T-helper 2 cell treated with Interferon-gamma antibody and Interleukin-4, amounts not matched to agents 5 μg/mL and 100 μg/mL, for 36 hours (primary cell): ENCODE measurements around the gene GOLGA6B.
"Not testable (repeated sequence)": the region's sequence is repeated elsewhere in the genome, so short reads cannot be mapped to it uniquely, and the experiment has no call there.

Experiments
- DNase-seq: peaks from one replicate; pipeline ENCODE4 v3.0.0; 2021; ENCODE audit warnings: low spot score
- H3K27ac Mint-ChIP-seq: one replicate; pipeline ENCODE4 v1.8.0; 2021; ENCODE audit warnings: mild to moderate bottlenecking, mixed read lengths
- H3K27me3 Mint-ChIP-seq: one replicate; pipeline ENCODE4 v1.8.0; 2021; ENCODE audit warnings: low read depth, mixed read lengths
- H3K36me3 Mint-ChIP-seq: one replicate; pipeline ENCODE4 v1.8.0; 2021; ENCODE audit warnings: low read depth, mixed read lengths
- H3K4me1 Mint-ChIP-seq: one replicate; pipeline ENCODE4 v1.8.0; 2021; ENCODE audit warnings: low read depth, mixed read lengths
- H3K4me3 Mint-ChIP-seq: one replicate; pipeline ENCODE4 v1.8.0; 2022; ENCODE audit warnings: mild to moderate bottlenecking, moderate library complexity, mixed read lengths
- H3K9me3 Mint-ChIP-seq: one replicate; pipeline ENCODE4 v1.8.0; 2021; ENCODE audit warnings: mixed read lengths

The GOLGA6B gene

GRCh38 chr15:72685925-72686794 is 31.7 kb downstream of the GOLGA6B start, which contains the start of the genes BBS4 and HIGD2B:
TSS of gene BBS4 (plus strand) at chr15:72686207. CDS start at chr15:72686228, 21 bp downstream.
TSS of gene HIGD2B (minus strand) at chr15:72686182. CDS start at chr15:72676374, 9,808 bp downstream.
- H3K27me3 Mint-ChIP-seq: peaks cover under 1% of the 10 kb centered on the region
- no peaks in the 10 kb centered on the region for H3K9me3 Mint-ChIP-seq
- H3K36me3 Mint-ChIP-seq: no peaks in the 10 kb centered on the region
- peak within 1 kb of the TSS; percentile 88 for H3K27ac Mint-ChIP-seq
- H3K4me3 Mint-ChIP-seq: peak within 1 kb of the TSS; percentile 91
- peaks cover 13% of the 10 kb centered on the region for H3K4me1 Mint-ChIP-seq
- DNase-seq: peak; percentile 89

DNA sequence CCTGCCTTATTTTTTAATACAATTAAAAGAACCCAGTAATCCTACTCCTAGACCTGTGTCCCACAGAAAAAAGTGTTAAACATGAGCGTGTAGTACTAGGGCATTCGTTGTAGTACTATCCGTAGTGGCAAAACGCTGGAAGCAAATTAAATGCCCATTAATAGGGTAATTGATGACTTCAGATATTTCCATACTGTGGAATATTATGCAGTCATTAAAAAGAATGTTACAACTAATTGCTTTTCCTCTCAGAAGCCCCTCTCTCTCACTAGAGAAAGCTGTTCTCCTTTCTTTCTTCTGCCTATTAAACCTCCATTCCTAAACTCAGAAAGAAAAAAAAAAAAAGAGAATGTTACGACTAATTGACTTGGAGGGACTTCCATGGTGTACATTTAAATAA is 34.2 kb downstream of the GOLGA6B start:
- Mint-ChIP-seq H3K27ac (no peak overlapping the region), H3K9me3 (no peaks in the 10 kb centered on the region), H3K36me3 (no peaks in the 10 kb centered on the region), H3K4me3 (no peak overlapping the region), H3K4me1 (peaks cover 11% of the 10 kb centered on the region), H3K27me3 (no peaks in the 10 kb centered on the region)
- no peak for DNase-seq

- Mint-ChIP-seq H3K27ac (no peak overlapping the region), H3K4me1 (peaks cover 16% of the 10 kb centered on the region), H3K27me3 (no peaks in the 10 kb centered on the region), H3K36me3 (peaks cover 6% of the 10 kb centered on the region), H3K9me3 (peaks cover 3% of the 10 kb centered on the region), H3K4me3 (no peak overlapping the region)
- DNase-seq: no peak
These were observed 36.4 kb downstream of the GOLGA6B start for GRCh38 chr15:72690938-72691337.

DNA sequence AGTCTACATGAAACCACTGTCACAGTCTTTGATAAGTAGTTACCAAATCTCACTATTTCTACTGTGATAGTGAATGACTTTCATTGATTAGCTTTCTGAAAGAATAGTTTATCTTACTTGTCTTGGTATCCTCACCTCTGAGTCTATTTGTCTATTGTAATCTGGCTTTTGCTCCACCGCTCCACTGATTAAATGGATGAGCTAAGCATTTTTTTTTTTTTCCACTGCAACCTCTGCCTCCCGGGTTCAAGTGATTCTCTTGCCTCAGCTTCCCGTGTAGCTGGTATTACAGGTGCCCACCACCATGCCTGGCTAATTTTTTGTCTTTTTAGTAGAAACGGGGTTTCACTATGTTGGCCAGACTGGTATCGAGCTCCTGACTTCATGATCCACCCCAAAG is 44.4 kb downstream of the GOLGA6B start:
- no peak overlapping the region for H3K4me3 Mint-ChIP-seq
- H3K36me3 Mint-ChIP-seq: peaks cover 6% of the 10 kb centered on the region
- no peaks in the 10 kb centered on the region for H3K27me3 Mint-ChIP-seq
- no peak overlapping the region for H3K27ac Mint-ChIP-seq
- peaks cover 12% of the 10 kb centered on the region for H3K4me1 Mint-ChIP-seq
- peaks cover 3% of the 10 kb centered on the region for H3K9me3 Mint-ChIP-seq
- DNase-seq: no peak

GRCh38 chr15:72700076-72700475 is 45.6 kb downstream of the GOLGA6B start:
- DNase-seq: no peak
- Mint-ChIP-seq H3K27me3 (no peaks in the 10 kb centered on the region), H3K4me1 (peaks cover 4% of the 10 kb centered on the region), H3K27ac (no peak overlapping the region), H3K36me3 (peaks cover 4% of the 10 kb centered on the region), H3K9me3 (peaks cover 3% of the 10 kb centered on the region), H3K4me3 (no peak overlapping the region)

- Mint-ChIP-seq H3K27ac (no peak overlapping the region), H3K4me1 (peaks cover 2% of the 10 kb centered on the region), H3K27me3 (no peaks in the 10 kb centered on the region), H3K9me3 (no peaks in the 10 kb centered on the region), H3K4me3 (no peak overlapping the region), H3K36me3 (peaks cover 3% of the 10 kb centered on the region)
- DNase-seq: no peak
These were observed 51.8 kb downstream of the GOLGA6B start for GRCh38 chr15:72706266-72706665.

DNA sequence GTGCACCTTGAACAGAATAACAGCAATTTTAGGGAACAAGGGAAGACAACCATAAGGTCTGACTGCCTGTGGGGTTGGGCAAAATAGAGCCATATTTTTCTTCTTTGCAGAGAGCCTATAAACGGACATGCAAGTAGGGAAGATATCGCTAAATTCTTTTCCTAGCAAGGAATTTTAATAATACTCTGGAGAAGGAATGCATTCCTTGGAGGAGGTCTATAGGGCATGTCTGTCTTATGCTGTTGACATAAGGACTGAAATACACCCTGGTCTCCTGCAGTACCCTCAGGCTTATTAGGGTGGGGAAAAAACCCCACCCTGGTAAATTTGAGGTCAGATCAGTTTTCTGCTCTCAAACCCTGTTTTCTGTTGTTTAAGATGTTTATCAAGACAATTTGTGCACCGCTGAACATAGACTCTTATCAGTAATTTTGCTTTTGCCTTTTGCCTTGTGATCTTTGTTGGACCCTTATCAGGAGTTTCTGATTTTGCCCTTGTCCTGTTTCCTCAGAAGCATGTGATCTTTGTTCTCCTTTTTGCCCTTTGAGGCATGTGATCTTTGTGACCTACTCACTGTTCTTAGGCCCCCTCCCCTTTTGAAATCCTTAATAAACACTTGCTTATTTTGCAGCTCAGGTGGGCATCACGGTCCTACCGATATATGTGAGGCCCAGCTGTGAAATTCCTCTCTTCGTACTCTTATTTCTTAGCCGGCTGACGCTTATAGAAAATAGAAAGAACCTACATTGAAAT is 54.2 kb downstream of the GOLGA6B start:
- not testable (repeated sequence) for H3K4me3 Mint-ChIP-seq, H3K36me3 Mint-ChIP-seq, DNase-seq, H3K4me1 Mint-ChIP-seq, H3K9me3 Mint-ChIP-seq, H3K27me3 Mint-ChIP-seq, H3K27ac Mint-ChIP-seq
